Measurements from ENCODE around the gene SPATA9. TPM values are rescaled to one million over a fixed set of nuclear protein-coding genes. Genes with fewer than 3 reads are reported as not detected.

SPATA9 gene
- total and polyA plus RNA-seq, 2 donors (not counting 1 experiment from before 2014, with no cell fraction given) = not detected

DNA sequence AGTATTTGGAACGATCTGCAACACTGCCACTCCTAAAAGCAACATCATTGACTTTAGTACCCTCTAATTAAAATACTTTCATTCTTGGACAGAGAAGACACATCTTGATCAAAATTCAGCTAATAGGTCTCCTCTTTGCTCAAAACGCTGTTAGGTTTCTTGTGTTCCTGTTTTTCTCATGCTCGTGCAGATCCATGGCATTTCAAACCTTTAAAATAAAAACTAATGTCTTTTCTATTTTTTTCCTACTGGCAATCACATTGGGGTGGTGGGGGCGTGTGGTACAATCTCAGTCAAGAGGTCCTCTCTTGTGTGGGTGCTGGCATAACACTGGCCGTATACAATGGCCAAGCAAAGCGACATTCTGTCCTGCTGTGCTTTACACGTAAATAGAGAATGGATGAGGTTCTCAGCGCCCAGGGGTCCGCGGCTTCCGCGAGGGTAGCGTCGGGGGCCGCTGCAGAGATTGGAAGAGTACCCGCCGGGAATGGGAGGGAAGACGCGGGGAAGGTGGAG lies 63.2 kb downstream of the SPATA9 start:
- intact Hi-C loops (cut with micrococcal nuclease) = loop anchor here (1.0 kb wide), 2 partner anchors 64 to 342 kb away; partner anchors contain the start of genes ARSK and ELL2
- Mint-ChIP-seq H3K9me3 (ENCODE audit: insufficient read depth) (no peaks in the 10 kb centered on the region), H3K4me1 (peaks cover 26% of the 10 kb centered on the region), H3K27me3 (no peaks in the 10 kb centered on the region), H3K27ac (peak overlapping the region; percentile 74), H3K4me3 (peak overlapping the region; percentile 88)
- CTCF ChIA-PET = no interaction called here
- no peak for TF ChIP-seq EZH2 (IDR thresholded peaks at IDR 0.05; ENCODE audit: borderline replicate concordance, insufficient read depth, low read depth, low read length, poor library complexity, severe bottlenecking)
- TF ChIP-seq, protein P1, sequence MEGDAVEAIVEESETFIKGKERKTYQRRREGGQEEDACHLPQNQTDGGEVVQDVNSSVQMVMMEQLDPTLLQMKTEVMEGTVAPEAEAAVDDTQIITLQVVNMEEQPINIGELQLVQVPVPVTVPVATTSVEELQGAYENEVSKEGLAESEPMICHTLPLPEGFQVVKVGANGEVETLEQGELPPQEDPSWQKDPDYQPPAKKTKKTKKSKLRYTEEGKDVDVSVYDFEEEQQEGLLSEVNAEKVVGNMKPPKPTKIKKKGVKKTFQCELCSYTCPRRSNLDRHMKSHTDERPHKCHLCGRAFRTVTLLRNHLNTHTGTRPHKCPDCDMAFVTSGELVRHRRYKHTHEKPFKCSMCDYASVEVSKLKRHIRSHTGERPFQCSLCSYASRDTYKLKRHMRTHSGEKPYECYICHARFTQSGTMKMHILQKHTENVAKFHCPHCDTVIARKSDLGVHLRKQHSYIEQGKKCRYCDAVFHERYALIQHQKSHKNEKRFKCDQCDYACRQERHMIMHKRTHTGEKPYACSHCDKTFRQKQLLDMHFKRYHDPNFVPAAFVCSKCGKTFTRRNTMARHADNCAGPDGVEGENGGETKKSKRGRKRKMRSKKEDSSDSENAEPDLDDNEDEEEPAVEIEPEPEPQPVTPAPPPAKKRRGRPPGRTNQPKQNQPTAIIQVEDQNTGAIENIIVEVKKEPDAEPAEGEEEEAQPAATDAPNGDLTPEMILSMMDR (IDR thresholded peaks at IDR 0.05) = no peak
- Histone ChIP-seq H3K9me3 (ENCODE audit: control extremely low read depth in 1 of 3, control insufficient read depth in 2 of 3, insufficient read depth in 1 of 3, low read length in 2 of 3) (no peaks in the 10 kb centered on the region), H3K27ac (ENCODE audit: low read length in 2 of 2) (no peak overlapping the region), H4K20me1 (ENCODE audit: control insufficient read depth, insufficient read depth, low read length, poor library complexity, severe bottlenecking) (no peaks in the 10 kb centered on the region), H3K4me2 (replicated peaks; ENCODE audit: low read depth, low read length, poor library complexity, severe bottlenecking) (peak overlapping the region; percentile 100), H3K36me3 (replicated peaks in 1 of 2; ENCODE audit: control extremely low read depth in 1 of 2, control insufficient read depth in 1 of 2, extremely low read depth in 1 of 2, insufficient read depth in 2 of 2, low read length in 1 of 2) (no peaks in the 10 kb centered on the region), H2AFZ (ENCODE audit: insufficient read depth, low read depth, low read length, poor library complexity, severe bottlenecking) (peak overlapping the region; percentile 92), H3K9ac (ENCODE audit: low read length) (peak overlapping the region; percentile 78), H3K4me1 (ENCODE audit: control insufficient read depth in 2 of 2, insufficient read depth in 2 of 2, low read length in 2 of 2) (peaks cover 23 to 26% of the 10 kb centered on the region in 2 donors), H3K27me3 (replicated peaks in 1 of 4; ENCODE audit: control extremely low read depth in 1 of 4, control insufficient read depth in 3 of 4, insufficient read depth in 4 of 4, low read length in 3 of 4) (peaks cover 0 to 7% (median 0%) of the 10 kb centered on the region in 4 experiments), H3K79me2 (ENCODE audit: control insufficient read depth, insufficient read depth, low read length) (no peaks in the 10 kb centered on the region), H3K4me3 (ENCODE audit: control extremely low read depth in 1 of 5, extremely low read depth in 1 of 5, insufficient read depth in 1 of 5, low read depth in 2 of 5, low read length in 4 of 5) (peak overlapping the region; percentile 58 to 82 (median 70))
- ATAC-seq (ENCODE audit: low read depth) (no peak), DNase-seq (no peak)
- 3% methylated on average over 18 of the region's 19 CpGs for WGBS (ENCODE audit: insufficient coverage)
- POLR2A ChIA-PET = no interaction called here

DNA sequence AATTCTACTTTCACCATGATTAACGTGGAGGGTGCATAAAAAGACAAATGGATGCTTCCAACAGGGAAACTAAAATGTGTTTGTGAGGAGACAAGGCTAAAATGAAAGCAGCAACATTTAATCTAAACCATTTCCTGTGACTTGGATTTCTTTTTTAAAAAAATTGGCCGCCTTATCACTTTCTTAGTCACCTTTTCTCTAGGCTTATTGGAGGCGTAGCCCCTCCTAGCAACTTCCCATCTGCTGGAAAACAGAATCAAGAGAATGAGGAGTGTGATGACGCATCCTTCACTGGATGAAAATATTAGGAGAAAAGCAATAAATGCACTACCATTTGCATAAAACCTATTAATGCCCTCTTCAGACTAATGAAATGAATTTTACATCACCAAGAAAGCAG lies 63.7 kb downstream of the SPATA9 start:
- Mint-ChIP-seq H3K27ac (peak overlapping the region; percentile 74), H3K9me3 (ENCODE audit: insufficient read depth) (no peaks in the 10 kb centered on the region), H3K4me3 (peak overlapping the region; percentile 88), H3K4me1 (peaks cover 26% of the 10 kb centered on the region), H3K27me3 (no peaks in the 10 kb centered on the region)
- Histone ChIP-seq H2AFZ (ENCODE audit: insufficient read depth, low read depth, low read length, poor library complexity, severe bottlenecking) (no peak overlapping the region), H3K27me3 (replicated peaks in 1 of 4; ENCODE audit: control extremely low read depth in 1 of 4, control insufficient read depth in 3 of 4, insufficient read depth in 4 of 4, low read length in 3 of 4) (peaks cover 0 to 7% (median 0%) of the 10 kb centered on the region in 4 experiments), H3K4me3 (ENCODE audit: control extremely low read depth in 1 of 5, extremely low read depth in 1 of 5, insufficient read depth in 1 of 5, low read depth in 2 of 5, low read length in 4 of 5) (no peak overlapping the region), H3K9me3 (ENCODE audit: control extremely low read depth in 1 of 3, control insufficient read depth in 2 of 3, insufficient read depth in 1 of 3, low read length in 2 of 3) (no peaks in the 10 kb centered on the region), H3K4me2 (replicated peaks; ENCODE audit: low read depth, low read length, poor library complexity, severe bottlenecking) (peak overlapping the region; percentile 100), H3K36me3 (replicated peaks in 1 of 2; ENCODE audit: control extremely low read depth in 1 of 2, control insufficient read depth in 1 of 2, extremely low read depth in 1 of 2, insufficient read depth in 2 of 2, low read length in 1 of 2) (no peaks in the 10 kb centered on the region), H3K27ac (ENCODE audit: low read length in 2 of 2) (no peak overlapping the region), H4K20me1 (ENCODE audit: control insufficient read depth, insufficient read depth, low read length, poor library complexity, severe bottlenecking) (no peaks in the 10 kb centered on the region), H3K4me1 (ENCODE audit: control insufficient read depth in 2 of 2, insufficient read depth in 2 of 2, low read length in 2 of 2) (peaks cover 23 to 26% of the 10 kb centered on the region in 2 donors), H3K9ac (ENCODE audit: low read length) (no peak overlapping the region), H3K79me2 (ENCODE audit: control insufficient read depth, insufficient read depth, low read length) (no peaks in the 10 kb centered on the region)
- ChIA-PET POLR2A (no interaction called here), CTCF (interaction anchor here (1.2 kb wide), 1 partner anchor 9 kb away, joined by 3 read pairs; no protein-coding TSS in a partner anchor)
- TF ChIP-seq, protein P1 (IDR thresholded peaks at IDR 0.05) = no peak
- TF ChIP-seq EZH2 (IDR thresholded peaks at IDR 0.05; ENCODE audit: borderline replicate concordance, insufficient read depth, low read depth, low read length, poor library complexity, severe bottlenecking) = no peak
- ATAC-seq (ENCODE audit: low read depth) = no peak
- no peak for DNase-seq
- intact Hi-C loops (cut with micrococcal nuclease) = no loop called here
- WGBS (ENCODE audit: insufficient coverage) = no CpG with 5 or more reads among the region's 4 CpGs

All from B cell (primary cell).